H1 (cell line): ENCODE measurements around the gene SELENOI. TPM values are rescaled to one million over a fixed set of nuclear protein-coding genes. Genes with fewer than 3 reads are reported as not detected.

ENCODE experiments used
- CTCF ChIA-PET: fragments of 300-600 bp; sonication (Branson Sonifier 250); formaldehyde crosslinking; loops from one replicate; lab custom pipeline; 2021; ENCODE audit not compliant: partially characterized antibody; lab: Charles Lee
- POLR2A ChIA-PET: fragments of 300-600 bp; sonication (Branson Sonifier 250); formaldehyde crosslinking; loops from one replicate; lab custom pipeline; 2021; ENCODE audit warnings: inconsistent platforms; ENCODE audit not compliant: partially characterized antibody; lab: Charles Lee
- DNase-seq, 2 experiments: peaks; one replicate each; pipeline versions ENCODE4 v3.0.0 to v3.0.0-alpha.2; 2010 to 2022; ENCODE audit warnings: low spot score in 2 of 2, low read depth in 1 of 2, mixed read lengths in 1 of 2
- FAIRE-seq: peaks from 2 replicates; lab custom pipeline; 2011; peaks lifted over from hg19 to GRCh38; lab: Jason Lieb, UNC
- H2AFZ ChIP-seq: 2 replicates; pipeline ENCODE4 v1.8.1; 2012; ENCODE audit warnings: low read length, inconsistent platforms
- H2AK5ac ChIP-seq: 2 replicates; pipeline ENCODE4 v1.6.1; 2013; ENCODE audit warnings: low read depth, low read length
- H2BK120ac ChIP-seq: replicated peaks from 2 replicates; pipeline ENCODE3; 2013; ENCODE audit warnings: low read depth, low read length, inconsistent platforms
- H2BK12ac ChIP-seq: 2 replicates; pipeline ENCODE4 v1.6.1; 2013; ENCODE audit warnings: low read depth, low read length
- H2BK15ac ChIP-seq: 2 replicates; pipeline ENCODE4 v1.6.1; 2013; ENCODE audit warnings: low read length
- H2BK20ac ChIP-seq: 2 replicates; pipeline ENCODE4 v1.6.1; 2013; ENCODE audit warnings: low read length
- H2BK5ac ChIP-seq: 2 replicates; pipeline ENCODE4 v1.6.1; 2013; ENCODE audit warnings: low read depth, low read length
- H3K14ac ChIP-seq: 2 replicates; pipeline ENCODE4 v1.6.1; 2013; ENCODE audit warnings: inconsistent platforms; ENCODE audit not compliant: insufficient read length
- H3K18ac ChIP-seq: 2 replicates; pipeline ENCODE4 v1.6.1; 2013; ENCODE audit warnings: low read length; ENCODE audit errors: extremely low read depth
- H3K23ac ChIP-seq: 2 replicates; pipeline ENCODE4 v1.6.1; 2013; ENCODE audit warnings: inconsistent platforms; ENCODE audit not compliant: insufficient read length
- H3K23me2 ChIP-seq: 2 replicates; pipeline ENCODE4 v1.6.1; 2013; ENCODE audit warnings: low read depth, low read length
- H3K27ac ChIP-seq: 2 replicates; pipeline ENCODE4 v1.6.1; 2011; ENCODE audit warnings: low read depth, low read length, inconsistent platforms
- H3K27me3 ChIP-seq, 4 experiments: replicated peaks in 1 of 4; 1 replicate in 1 of 4; 2 replicates in 3 of 4; pipeline versions ENCODE4 v1.6.1 to v1.8.1; 2011 to 2013; ENCODE audit warnings: low read length in 3 of 4, mild to moderate bottlenecking in 3 of 4, inconsistent platforms in 2 of 4, mixed read lengths in 2 of 4, moderate library complexity in 1 of 4; ENCODE audit not compliant: control insufficient read depth in 3 of 4, insufficient read depth in 3 of 4; ENCODE audit errors: extremely low read depth in 1 of 4
- H3K36me3 ChIP-seq, 4 experiments: 2 replicates each; pipeline versions ENCODE4 v1.6.1 to v1.8.1; 2011 to 2013; ENCODE audit warnings: mild to moderate bottlenecking in 4 of 4, low read length in 3 of 4, moderate library complexity in 2 of 4, control low read depth in 1 of 4, inconsistent platforms in 1 of 4; ENCODE audit not compliant: insufficient read depth in 4 of 4, control insufficient read depth in 2 of 4
- H3K4ac ChIP-seq: replicated peaks from 2 replicates; pipeline ENCODE3; 2013; ENCODE audit warnings: low read length, low read depth, mixed read lengths, inconsistent platforms; ENCODE audit not compliant: insufficient read length
- H3K4me1 ChIP-seq, 4 experiments: replicated peaks in 1 of 4; 1 replicate in 1 of 4; 2 replicates in 3 of 4; pipeline versions ENCODE4 v1.6.1 to v1.8.1; 2011 to 2013; ENCODE audit warnings: low read length in 3 of 4, inconsistent platforms in 2 of 4, mixed read lengths in 1 of 4; ENCODE audit not compliant: insufficient read depth in 4 of 4, control insufficient read depth in 3 of 4
- H3K4me2 ChIP-seq, 2 experiments: 2 replicates each; pipeline versions ENCODE4 v1.6.1 to v1.8.1; 2011 to 2013; ENCODE audit warnings: low read depth in 2 of 2, low read length in 2 of 2, control low read depth in 1 of 2, inconsistent platforms in 1 of 2, mild to moderate bottlenecking in 1 of 2; ENCODE audit not compliant: insufficient read depth in 1 of 2
- H3K4me3 ChIP-seq, 4 experiments: fragments of 200-600, 300-600 bp in 1 of 4; sonication (generic), shearing (Covaris generic), sonication (Bioruptor Twin) in 1 of 4; 2 replicates each; pipeline versions ENCODE4 v1.5.1 to v1.8.1; 2011 to 2016; ENCODE audit warnings: low read length in 4 of 4, low read depth in 3 of 4, control low read depth in 2 of 4, inconsistent platforms in 2 of 4, mild to moderate bottlenecking in 2 of 4, mixed read lengths in 1 of 4, moderate library complexity in 1 of 4; ENCODE audit not compliant: insufficient read depth in 2 of 4; ENCODE audit errors: extremely low read depth in 1 of 4
- H3K56ac ChIP-seq: replicated peaks from 2 replicates; pipeline ENCODE3; 2013; ENCODE audit warnings: low read depth, mild to moderate bottlenecking, mixed read lengths, low read length, inconsistent platforms; ENCODE audit not compliant: insufficient read length
- H3K79me1 ChIP-seq: 2 replicates; pipeline ENCODE4 v1.6.1; 2013; ENCODE audit warnings: low read depth, low read length, control low read depth
- H3K79me2 ChIP-seq, 2 experiments: 2 replicates each; pipeline versions ENCODE4 v1.6.1 to v1.8.1; 2012 to 2013; ENCODE audit warnings: low read length in 2 of 2, mild to moderate bottlenecking in 2 of 2, inconsistent platforms in 1 of 2; ENCODE audit not compliant: insufficient read depth in 2 of 2, control insufficient read depth in 1 of 2
- H3K9ac ChIP-seq, 4 experiments: replicated peaks in 1 of 4; 1 replicate in 1 of 4; 2 replicates in 3 of 4; pipeline versions ENCODE4 v1.6.1 to v1.8.1; 2011 to 2013; ENCODE audit warnings: low read depth in 3 of 4, low read length in 3 of 4, control low read depth in 2 of 4, mild to moderate bottlenecking in 2 of 4, moderate library complexity in 2 of 4, inconsistent platforms in 1 of 4; ENCODE audit errors: extremely low read depth in 1 of 4
- H3K9me3 ChIP-seq, 2 experiments: 2 replicates each; pipeline versions ENCODE4 v1.6.1 to v1.8.1; 2012 to 2013; ENCODE audit warnings: mild to moderate bottlenecking in 2 of 2, moderate library complexity in 2 of 2, control low read depth in 1 of 2, inconsistent platforms in 1 of 2, low read depth in 1 of 2, low read length in 1 of 2, mixed read lengths in 1 of 2; ENCODE audit not compliant: insufficient read depth in 2 of 2
- H4K20me1 ChIP-seq, 2 experiments: replicated peaks in 1 of 2; 2 replicates each; pipeline versions ENCODE3 to v1.8.1; 2011 to 2013; ENCODE audit warnings: inconsistent platforms in 2 of 2, low read length in 2 of 2, mild to moderate bottlenecking in 1 of 2; ENCODE audit not compliant: insufficient read depth in 2 of 2, control insufficient read depth in 1 of 2
- H4K5ac ChIP-seq: 2 replicates; pipeline ENCODE4 v1.6.1; 2013; ENCODE audit warnings: low read length, low read depth, mixed read lengths, inconsistent platforms; ENCODE audit not compliant: insufficient read length
- H4K8ac ChIP-seq: 2 replicates; pipeline ENCODE4 v1.8.0; 2013; ENCODE audit warnings: mild to moderate bottlenecking, moderate library complexity, low read length, inconsistent platforms; ENCODE audit not compliant: insufficient read depth; ENCODE audit errors: extremely low read depth
- H4K91ac ChIP-seq: replicated peaks from 2 replicates; pipeline ENCODE3; 2013; ENCODE audit warnings: low read length, mixed read lengths, inconsistent platforms; ENCODE audit not compliant: insufficient read length
- BACH1 ChIP-seq: IDR thresholded peaks from 2 replicates; pipeline ENCODE4 v1.6.1; 2012; ENCODE audit warnings: low read length, improper control_type of control experiment
- GTF2F1 ChIP-seq: IDR thresholded peaks from 2 replicates; pipeline ENCODE4 v1.6.1; 2012; ENCODE audit warnings: low read depth, low read length, improper control_type of control experiment, borderline replicate concordance
- JUND ChIP-seq: IDR thresholded peaks from 2 replicates; pipeline ENCODE4 v1.6.1; 2011; ENCODE audit warnings: mild to moderate bottlenecking, improper control_type of control experiment, low read length
- MAX ChIP-seq: IDR thresholded peaks from 2 replicates; pipeline ENCODE4 v1.6.1; 2012; ENCODE audit warnings: inconsistent platforms
- RBBP5 ChIP-seq: IDR thresholded peaks from 2 replicates; pipeline ENCODE4 v1.7.1; 2012; ENCODE audit warnings: low read depth, mild to moderate bottlenecking, inconsistent platforms, low read length, moderate library complexity, borderline replicate concordance
- SP1 ChIP-seq: IDR thresholded peaks from 2 replicates; pipeline ENCODE4 v1.6.1; 2011; ENCODE audit warnings: low read depth, low read length
- WGBS, 2 experiments: shearing (Covaris generic) in 1 of 2; methylation state at CpG; one replicate each; pipeline versions ENCODE4 v1.1.6 to v1.1.7; 2013 to 2015; ENCODE audit warnings: low lambda C conversion rate in 2 of 2, mixed read lengths in 2 of 2, inconsistent platforms in 1 of 2, low coverage in 1 of 2, missing lambda C conversion rate in 1 of 2; ENCODE audit not compliant: insufficient replicate concordance in 2 of 2, insufficient coverage in 1 of 2, insufficient read length in 1 of 2; ENCODE audit errors: extremely low coverage in 1 of 2, missing lambda C conversion rate in 1 of 2; 5-methylcytosine and 5-hydroxymethylcytosine counted together
- polyA plus RNA-seq, 7 experiments: library from polyadenylated mRNA; depleted of rRNA in 3 of 7; stranded (reverse) in 5 of 7; unstranded in 2 of 7; fragments of >200 nt in 5 of 7; fragments of 200-250 nt in 2 of 7; gene quantifications; 1 replicate in 5 of 7; 2 replicates in 1 of 7; 4 replicates in 1 of 7; pipeline versions ENCODE4 v1.2.1 to v1.2.3, GENCODE V29; 2011 to 2013; ENCODE audit warnings: missing spikeins in 2 of 7, mixed read lengths in 2 of 7
- total RNA-seq: library from RNA; stranded (reverse); fragmentation: NEBNext Ultra II Directional; extraction: Animal tissue kit (Norgen Biotek cat#: 25700); gene quantifications from 2 replicates; pipeline ENCODE4 v1.2.1, GENCODE V29; 2021

SELENOI gene
- total and polyA plus RNA-seq, 2 of the 8 experiments (the other 6 are each of a cell fraction or from before 2014, with no cell fraction given): 15.9 to 63.8 TPM

DNA sequence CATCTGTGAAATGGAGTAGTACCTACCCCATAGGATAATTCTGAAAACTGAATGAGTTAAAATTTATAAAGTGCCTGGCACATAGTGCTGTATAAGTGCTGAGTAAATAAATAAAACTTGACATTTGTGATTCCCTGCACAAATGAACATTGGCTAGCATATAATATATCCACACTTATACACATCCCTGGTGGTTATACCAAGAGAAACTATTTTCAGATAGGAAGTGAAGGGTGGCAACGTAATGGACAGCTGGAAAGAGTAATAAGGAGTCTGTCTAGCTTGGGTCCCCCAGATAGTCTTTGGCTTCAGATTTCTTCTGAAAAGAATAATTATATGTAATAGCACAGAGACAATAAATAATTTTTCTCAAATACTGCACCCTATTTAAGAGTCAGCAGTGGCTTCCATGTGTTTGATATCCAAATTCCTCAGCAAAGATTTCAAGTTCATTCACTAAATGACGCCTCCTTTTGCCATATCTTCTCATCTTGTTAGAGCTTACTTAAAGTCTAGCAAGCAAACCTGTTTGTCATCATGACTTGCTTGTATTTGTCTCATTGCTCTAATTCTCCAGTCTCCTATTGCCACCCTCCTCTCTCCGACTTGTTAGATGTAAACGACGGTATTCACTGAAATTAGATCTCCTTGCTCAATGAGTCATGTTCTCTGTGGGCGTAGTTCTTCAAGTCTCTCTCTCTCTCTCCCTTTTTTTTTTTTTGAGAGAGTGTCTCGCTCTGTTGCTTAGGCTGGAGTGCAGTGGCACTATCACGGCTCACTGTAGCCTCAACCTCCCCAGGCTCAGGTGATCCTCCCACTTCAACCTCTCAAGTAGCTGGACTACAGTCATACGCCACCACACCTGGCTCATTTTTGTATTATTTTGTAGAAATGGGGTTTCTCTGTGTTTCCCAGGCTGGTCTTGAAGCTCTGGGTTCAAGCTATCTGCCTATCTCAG lies 9.4 kb downstream of the SELENOI start:
- H3K27me3 ChIP-seq: no peaks in the 10 kb centered on the region
- no peak overlapping the region for H3K23ac ChIP-seq
- H3K36me3 ChIP-seq: peaks cover 0 to 7% (median 0%) of the 10 kb centered on the region in 4 experiments; a peak in 1 of 8 replicates
- no peak overlapping the region for H3K4me3 ChIP-seq
- no peak overlapping the region for H2AFZ ChIP-seq
- H3K56ac ChIP-seq: no peak overlapping the region
- ChIA-PET POLR2A (interaction anchor here (4.8 kb wide), 1 partner anchor 10 kb away, joined by 17 read pairs; the partner anchor contains the start of gene SELENOI), CTCF (interaction anchor here (0.8 to 1.7 kb wide), 5 partner anchors 11 to 116 kb away, joined by 3 to 4 read pairs (median 3); no protein-coding TSS in a partner anchor)
- H3K79me1 ChIP-seq: peaks cover 7% of the 10 kb centered on the region
- H4K8ac ChIP-seq: no peak overlapping the region
- WGBS, 2 experiments: 69% methylated on average over 8 of the region's 9 CpGs; no CpG with 5 or more reads in 1 of the 2 experiments
- H3K27ac ChIP-seq: no peak overlapping the region
- no peak overlapping the region for H3K4ac ChIP-seq
- no peak overlapping the region for H4K91ac ChIP-seq
- H3K4me2 ChIP-seq: 0 out of 4 replicates have a peak overlapping the region, but pooled peaks have one; percentile 20 to 31
- H2BK15ac ChIP-seq: no peak overlapping the region
- peaks cover 15 to 96% of the 10 kb centered on the region in 2 experiments for H3K79me2 ChIP-seq
- no peak overlapping the region for H4K5ac ChIP-seq
- H2AK5ac ChIP-seq: no peak overlapping the region
- H2BK20ac ChIP-seq: no peak overlapping the region
- no peak for DNase-seq
- peaks cover 0 to 3% (median under 1%) of the 10 kb centered on the region in 4 experiments; a peak in 3 of 7 replicates for H3K4me1 ChIP-seq
- H2BK12ac ChIP-seq: no peak overlapping the region
- H2BK5ac ChIP-seq: no peak overlapping the region
- no peak overlapping the region for H3K9ac ChIP-seq
- no peak overlapping the region for H3K14ac ChIP-seq
- no peak for FAIRE-seq
- no peak overlapping the region; the same call in 1 of the 2 replicates for H3K18ac ChIP-seq
- no peak overlapping the region for H2BK120ac ChIP-seq
- no peaks in the 10 kb centered on the region for H3K23me2 ChIP-seq
- no peaks in the 10 kb centered on the region for H3K9me3 ChIP-seq
- TF ChIP-seq JUND (peak; percentile 86), SP1 (no peak), MAX (no peak), GTF2F1 (no peak), RBBP5 (no peak), BACH1 (no peak)
- H4K20me1 ChIP-seq: peaks cover 8 to 18% of the 10 kb centered on the region in 2 experiments
